ENCODE results near the gene ZBTB20.

The ZBTB20 gene

GRCh38 chr3:114562557-114562956, 584.5 kb downstream of the ZBTB20 start:
- Histone ChIP-seq H3K9me3 (ENCODE audit: insufficient read depth, low read depth, low read length) (no peaks in the 10 kb centered on the region), H3K9ac (ENCODE audit: low read depth, low read length) (no peak overlapping the region), H3K27ac (ENCODE audit: low read depth, low read length) (no peak overlapping the region), H3K27me3 (ENCODE audit: insufficient read depth, low read length) (no peaks in the 10 kb centered on the region), H3K4me1 (ENCODE audit: insufficient read depth, low read length) (peaks cover 13% of the 10 kb centered on the region), H3K4me3 (ENCODE audit: low read length) (no peak overlapping the region), H3K36me3 (ENCODE audit: insufficient read depth, low read length) (no peaks in the 10 kb centered on the region)
- WGBS: 92% methylated on average over 2 of the region's 2 CpGs

- WGBS: 94% methylated on average over 4 of the region's 4 CpGs
Observed at GRCh38 chr3:114558271-114558670, 588.8 kb downstream of the ZBTB20 start.

DNA sequence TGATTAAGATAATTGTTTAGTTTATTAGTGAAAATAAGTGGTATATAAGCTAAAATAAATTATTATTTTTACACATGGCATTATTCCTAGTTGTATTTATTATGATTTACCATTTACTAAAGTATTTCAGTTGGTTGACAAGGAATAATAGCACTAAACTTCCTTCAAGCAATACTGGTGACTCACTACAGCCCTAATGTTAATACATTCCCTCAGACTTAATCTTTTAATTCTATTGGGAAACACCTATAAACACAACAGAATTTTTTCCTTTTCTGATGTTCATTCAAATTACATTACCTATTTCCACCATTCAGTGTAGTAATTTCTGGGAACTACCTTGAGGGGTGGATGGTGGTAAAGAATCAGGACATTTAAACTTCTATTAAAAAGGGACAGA, 589.3 kb downstream of the ZBTB20 start:
- no peak overlapping the region for H3K27ac ChIP-seq (ENCODE audit: low read depth, low read length)

More at GRCh38 chr3:114558271-114558670, 588.8 kb downstream of the ZBTB20 start:
- Histone ChIP-seq H3K36me3 (ENCODE audit: insufficient read depth, low read length) (no peaks in the 10 kb centered on the region), H3K9ac (ENCODE audit: low read depth, low read length) (no peak overlapping the region), H3K27ac (ENCODE audit: low read depth, low read length) (no peak overlapping the region), H3K9me3 (ENCODE audit: insufficient read depth, low read depth, low read length) (no peaks in the 10 kb centered on the region), H3K27me3 (ENCODE audit: insufficient read depth, low read length) (no peaks in the 10 kb centered on the region), H3K4me3 (ENCODE audit: low read length) (no peak overlapping the region), H3K4me1 (ENCODE audit: insufficient read depth, low read length) (no peaks in the 10 kb centered on the region; the same call in 1 of the 2 replicates)

GRCh38 chr3:114556657-114557213, 590.4 kb downstream of the ZBTB20 start:
- Histone ChIP-seq H3K4me1 (ENCODE audit: insufficient read depth, low read length) (no peaks in the 10 kb centered on the region; the same call in 1 of the 2 replicates), H3K9ac (ENCODE audit: low read depth, low read length) (no peak overlapping the region), H3K27me3 (ENCODE audit: insufficient read depth, low read length) (no peaks in the 10 kb centered on the region), H3K36me3 (ENCODE audit: insufficient read depth, low read length) (no peaks in the 10 kb centered on the region), H3K27ac (ENCODE audit: low read depth, low read length) (no peak overlapping the region), H3K4me3 (ENCODE audit: low read length) (no peak overlapping the region), H3K9me3 (ENCODE audit: insufficient read depth, low read depth, low read length) (no peaks in the 10 kb centered on the region)
- WGBS: 100% methylated on average over 1 of the region's 1 CpG

More for the DNA sequence above, 589.3 kb downstream of the ZBTB20 start:
- H3K4me1 ChIP-seq (ENCODE audit: insufficient read depth, low read length): no peaks in the 10 kb centered on the region; the same call in 1 of the 2 replicates
- H3K4me3 ChIP-seq (ENCODE audit: low read length): no peak overlapping the region
- no peaks in the 10 kb centered on the region for H3K27me3 ChIP-seq (ENCODE audit: insufficient read depth, low read length)
- no peaks in the 10 kb centered on the region for H3K36me3 ChIP-seq (ENCODE audit: insufficient read depth, low read length)
- no peak overlapping the region for H3K9ac ChIP-seq (ENCODE audit: low read depth, low read length)
- H3K9me3 ChIP-seq (ENCODE audit: insufficient read depth, low read depth, low read length): no peaks in the 10 kb centered on the region

GRCh38 chr3:114554731-114555130, 592.4 kb downstream of the ZBTB20 start:
- Histone ChIP-seq H3K27ac (ENCODE audit: low read depth, low read length) (no peak overlapping the region), H3K27me3 (ENCODE audit: insufficient read depth, low read length) (no peaks in the 10 kb centered on the region), H3K36me3 (ENCODE audit: insufficient read depth, low read length) (no peaks in the 10 kb centered on the region), H3K9me3 (ENCODE audit: insufficient read depth, low read depth, low read length) (no peaks in the 10 kb centered on the region), H3K4me3 (ENCODE audit: low read length) (no peak overlapping the region), H3K9ac (ENCODE audit: low read depth, low read length) (no peak overlapping the region), H3K4me1 (ENCODE audit: insufficient read depth, low read length) (no peaks in the 10 kb centered on the region; the same call in 1 of the 2 replicates)
- WGBS: 94% methylated on average over 1 of the region's 1 CpG

DNA sequence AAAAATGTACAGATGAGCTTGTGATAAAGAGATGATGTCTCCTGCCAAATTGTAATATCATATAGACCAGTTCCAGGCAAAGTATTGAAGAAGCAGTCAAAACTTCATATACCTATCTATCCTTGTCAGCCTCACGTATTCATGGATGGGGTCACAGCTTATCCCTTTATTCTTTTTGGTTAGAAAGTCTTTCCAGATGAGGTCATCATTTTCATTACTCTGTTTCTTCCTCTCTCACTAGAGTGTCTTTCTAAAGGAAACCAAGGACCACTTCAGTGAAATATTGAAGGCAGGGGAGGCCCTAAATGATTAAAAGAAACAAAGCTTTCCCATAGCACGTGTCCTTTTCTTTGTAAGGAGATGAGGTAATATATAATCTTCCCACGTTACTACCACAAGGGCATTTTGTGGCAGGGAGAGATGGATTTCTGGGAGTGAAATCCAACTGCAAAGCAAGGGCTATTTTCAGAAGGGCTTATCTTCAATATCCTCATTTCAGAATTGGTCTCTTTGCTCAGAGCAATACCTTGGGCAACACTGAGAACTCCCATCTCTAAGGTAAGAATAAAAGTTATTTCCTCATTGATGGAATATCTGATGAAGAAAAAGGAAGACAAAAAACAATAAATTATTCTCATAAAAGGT, 593.0 kb downstream of the ZBTB20 start:
- Histone ChIP-seq H3K27me3 (ENCODE audit: insufficient read depth, low read length) (no peaks in the 10 kb centered on the region), H3K27ac (ENCODE audit: low read depth, low read length) (no peak overlapping the region)
- WGBS: 89% methylated on average over 3 of the region's 3 CpGs

GRCh38 chr3:114552527-114552812, 594.6 kb downstream of the ZBTB20 start:
- Histone ChIP-seq H3K27ac (ENCODE audit: low read depth, low read length) (no peak overlapping the region), H3K4me1 (ENCODE audit: insufficient read depth, low read length) (no peaks in the 10 kb centered on the region; the same call in 1 of the 2 replicates), H3K27me3 (ENCODE audit: insufficient read depth, low read length) (no peaks in the 10 kb centered on the region), H3K36me3 (ENCODE audit: insufficient read depth, low read length) (no peaks in the 10 kb centered on the region), H3K9ac (ENCODE audit: low read depth, low read length) (no peak overlapping the region), H3K4me3 (ENCODE audit: low read length) (no peak overlapping the region), H3K9me3 (ENCODE audit: insufficient read depth, low read depth, low read length) (no peaks in the 10 kb centered on the region)
- WGBS: 100% methylated on average over 1 of the region's 1 CpG

More for the DNA sequence above, 593.0 kb downstream of the ZBTB20 start:
- Histone ChIP-seq H3K9ac (ENCODE audit: low read depth, low read length) (no peak overlapping the region), H3K36me3 (ENCODE audit: insufficient read depth, low read length) (no peaks in the 10 kb centered on the region), H3K4me1 (ENCODE audit: insufficient read depth, low read length) (no peaks in the 10 kb centered on the region; the same call in 1 of the 2 replicates), H3K4me3 (ENCODE audit: low read length) (no peak overlapping the region), H3K9me3 (ENCODE audit: insufficient read depth, low read depth, low read length) (no peaks in the 10 kb centered on the region)

DNA sequence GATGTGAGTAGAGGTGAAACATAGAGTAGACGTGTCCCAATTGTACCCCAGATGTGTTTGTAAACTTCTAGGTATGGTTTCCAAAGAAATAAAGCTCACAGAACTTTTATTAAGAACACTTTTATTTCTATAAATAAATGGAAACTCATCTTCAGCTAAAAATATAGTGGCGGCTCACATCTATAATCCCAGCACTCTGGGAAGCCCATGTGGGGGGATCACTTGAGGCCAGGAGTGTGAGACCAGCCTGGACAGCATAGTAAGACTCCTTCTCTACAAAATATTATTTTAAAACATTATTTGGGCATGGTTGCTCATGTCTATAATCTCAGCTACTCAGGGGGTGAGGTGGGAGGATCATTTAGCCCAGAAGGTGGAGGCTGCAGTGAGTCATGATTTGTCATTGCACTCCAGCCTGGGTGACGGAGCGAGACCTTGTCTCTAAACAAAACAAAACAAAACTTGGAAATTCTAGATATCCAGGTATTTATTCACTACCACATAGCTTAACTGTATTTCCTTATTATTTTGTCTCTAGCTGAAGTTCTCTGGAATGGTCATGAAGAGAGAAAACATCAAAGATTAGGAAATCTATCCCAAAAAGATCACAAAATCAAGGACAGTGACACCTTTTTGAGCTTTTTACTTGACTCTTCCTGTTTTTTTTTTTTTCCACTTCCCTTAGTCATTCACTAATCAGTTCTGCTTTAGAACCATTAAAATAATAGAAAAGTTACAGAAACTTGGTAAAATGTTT, 595.1 kb downstream of the ZBTB20 start:
- no peaks in the 10 kb centered on the region for H3K36me3 ChIP-seq (ENCODE audit: insufficient read depth, low read length)
- WGBS: 95% methylated on average over 3 of the region's 4 CpGs
- H3K27me3 ChIP-seq (ENCODE audit: insufficient read depth, low read length): no peaks in the 10 kb centered on the region
- no peaks in the 10 kb centered on the region; the same call in 1 of the 2 replicates for H3K4me1 ChIP-seq (ENCODE audit: insufficient read depth, low read length)
- H3K9me3 ChIP-seq (ENCODE audit: insufficient read depth, low read depth, low read length): no peaks in the 10 kb centered on the region
- no peak overlapping the region for H3K9ac ChIP-seq (ENCODE audit: low read depth, low read length)
- no peak overlapping the region for H3K4me3 ChIP-seq (ENCODE audit: low read length)
- H3K27ac ChIP-seq (ENCODE audit: low read depth, low read length): no peak overlapping the region

DNA sequence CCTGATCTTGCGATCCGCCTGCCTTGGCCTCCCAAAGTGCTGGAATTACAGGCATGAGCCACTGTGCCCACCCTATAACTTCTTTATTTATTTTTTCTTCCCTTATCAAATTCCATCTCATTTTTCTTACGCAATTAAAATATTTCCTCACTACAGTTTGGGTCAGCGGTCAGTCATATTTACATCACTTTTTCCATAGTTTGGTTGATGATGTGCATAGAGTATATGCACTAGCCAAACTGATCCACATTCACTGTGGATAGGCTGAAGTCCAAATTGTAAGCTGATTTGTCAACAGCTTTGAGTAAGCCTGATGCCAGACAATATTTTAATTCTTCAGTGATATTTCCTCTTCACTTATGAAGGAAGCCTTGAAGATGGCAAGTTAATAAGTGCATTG, 596.9 kb downstream of the ZBTB20 start:
- H3K9me3 ChIP-seq (ENCODE audit: insufficient read depth, low read depth, low read length): no peaks in the 10 kb centered on the region
- WGBS: 100% methylated on average over 4 of the region's 4 CpGs
- H3K4me3 ChIP-seq (ENCODE audit: low read length): no peak overlapping the region
- H3K36me3 ChIP-seq (ENCODE audit: insufficient read depth, low read length): no peaks in the 10 kb centered on the region
- H3K27me3 ChIP-seq (ENCODE audit: insufficient read depth, low read length): no peaks in the 10 kb centered on the region
- H3K9ac ChIP-seq (ENCODE audit: low read depth, low read length): no peak overlapping the region
- no peak overlapping the region for H3K27ac ChIP-seq (ENCODE audit: low read depth, low read length)
- no peaks in the 10 kb centered on the region for H3K4me1 ChIP-seq (ENCODE audit: insufficient read depth, low read length)

GRCh38 chr3:114545193-114545592, 601.9 kb downstream of the ZBTB20 start:
- 100% methylated on average over 1 of the region's 1 CpG for WGBS
- Histone ChIP-seq H3K27me3 (ENCODE audit: insufficient read depth, low read length) (no peaks in the 10 kb centered on the region), H3K4me3 (ENCODE audit: low read length) (no peak overlapping the region), H3K9ac (ENCODE audit: low read depth, low read length) (no peak overlapping the region), H3K4me1 (ENCODE audit: insufficient read depth, low read length) (peaks cover 37% of the 10 kb centered on the region), H3K36me3 (ENCODE audit: insufficient read depth, low read length) (no peaks in the 10 kb centered on the region), H3K27ac (ENCODE audit: low read depth, low read length) (no peak overlapping the region), H3K9me3 (ENCODE audit: insufficient read depth, low read depth, low read length) (no peaks in the 10 kb centered on the region)

DNA sequence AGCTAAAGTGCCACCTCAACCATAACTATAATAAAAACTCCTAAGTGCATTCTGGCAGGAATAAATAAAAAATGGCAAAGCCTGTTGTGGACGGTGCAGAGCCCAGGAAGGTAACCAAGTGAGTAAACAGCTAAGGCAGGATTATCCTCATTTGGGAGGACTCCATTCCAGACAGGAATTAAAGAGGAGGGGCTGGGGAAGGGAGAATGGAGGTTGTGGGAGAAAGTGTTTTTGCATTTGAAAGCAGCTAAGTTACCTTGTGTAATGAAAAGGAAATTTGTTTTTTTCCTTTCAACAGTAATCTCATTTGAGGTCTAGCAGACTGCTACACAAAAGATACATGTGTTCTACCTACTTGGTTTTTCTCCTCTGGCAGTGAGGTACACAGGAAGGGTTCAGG, 604.7 kb downstream of the ZBTB20 start:
- Histone ChIP-seq H3K27me3 (ENCODE audit: insufficient read depth, low read length) (no peaks in the 10 kb centered on the region), H3K4me3 (ENCODE audit: low read length) (no peak overlapping the region), H3K4me1 (ENCODE audit: insufficient read depth, low read length) (peaks cover 37% of the 10 kb centered on the region), H3K9me3 (ENCODE audit: insufficient read depth, low read depth, low read length) (no peaks in the 10 kb centered on the region), H3K36me3 (ENCODE audit: insufficient read depth, low read length) (no peaks in the 10 kb centered on the region), H3K9ac (ENCODE audit: low read depth, low read length) (no peak overlapping the region), H3K27ac (ENCODE audit: low read depth, low read length) (peak overlapping the region; percentile 44)
- WGBS: 7% methylated on average over 1 of the region's 1 CpG
